C4-2B (cell line): Measurements from ENCODE around the gene SIX1.

Experiments
- H3K27ac ChIP-seq: fragments of 450-650 bp; 2 replicates; pipeline ENCODE4 v1.5.1; 2017
- ZFX ChIP-seq: fragments of 450-650 bp; IDR thresholded peaks from 2 replicates; pipeline ENCODE4 v1.6.1; 2017
- TF ChIP-seq, protein P1 (sequence below): fragments of 450-650 bp; conservative IDR thresholded peaks from 2 replicates; pipeline ENCODE4 v1.5.1; 2017; ENCODE audit warnings: mild to moderate bottlenecking

SIX1 gene

GRCh38 chr14:60637479-60638315 lies 11.6 kb downstream of the SIX1 start:
- TF ChIP-seq, protein P1, sequence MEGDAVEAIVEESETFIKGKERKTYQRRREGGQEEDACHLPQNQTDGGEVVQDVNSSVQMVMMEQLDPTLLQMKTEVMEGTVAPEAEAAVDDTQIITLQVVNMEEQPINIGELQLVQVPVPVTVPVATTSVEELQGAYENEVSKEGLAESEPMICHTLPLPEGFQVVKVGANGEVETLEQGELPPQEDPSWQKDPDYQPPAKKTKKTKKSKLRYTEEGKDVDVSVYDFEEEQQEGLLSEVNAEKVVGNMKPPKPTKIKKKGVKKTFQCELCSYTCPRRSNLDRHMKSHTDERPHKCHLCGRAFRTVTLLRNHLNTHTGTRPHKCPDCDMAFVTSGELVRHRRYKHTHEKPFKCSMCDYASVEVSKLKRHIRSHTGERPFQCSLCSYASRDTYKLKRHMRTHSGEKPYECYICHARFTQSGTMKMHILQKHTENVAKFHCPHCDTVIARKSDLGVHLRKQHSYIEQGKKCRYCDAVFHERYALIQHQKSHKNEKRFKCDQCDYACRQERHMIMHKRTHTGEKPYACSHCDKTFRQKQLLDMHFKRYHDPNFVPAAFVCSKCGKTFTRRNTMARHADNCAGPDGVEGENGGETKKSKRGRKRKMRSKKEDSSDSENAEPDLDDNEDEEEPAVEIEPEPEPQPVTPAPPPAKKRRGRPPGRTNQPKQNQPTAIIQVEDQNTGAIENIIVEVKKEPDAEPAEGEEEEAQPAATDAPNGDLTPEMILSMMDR: no peak
- no peak for TF ChIP-seq ZFX
- H3K27ac ChIP-seq: no peak overlapping the region

DNA sequence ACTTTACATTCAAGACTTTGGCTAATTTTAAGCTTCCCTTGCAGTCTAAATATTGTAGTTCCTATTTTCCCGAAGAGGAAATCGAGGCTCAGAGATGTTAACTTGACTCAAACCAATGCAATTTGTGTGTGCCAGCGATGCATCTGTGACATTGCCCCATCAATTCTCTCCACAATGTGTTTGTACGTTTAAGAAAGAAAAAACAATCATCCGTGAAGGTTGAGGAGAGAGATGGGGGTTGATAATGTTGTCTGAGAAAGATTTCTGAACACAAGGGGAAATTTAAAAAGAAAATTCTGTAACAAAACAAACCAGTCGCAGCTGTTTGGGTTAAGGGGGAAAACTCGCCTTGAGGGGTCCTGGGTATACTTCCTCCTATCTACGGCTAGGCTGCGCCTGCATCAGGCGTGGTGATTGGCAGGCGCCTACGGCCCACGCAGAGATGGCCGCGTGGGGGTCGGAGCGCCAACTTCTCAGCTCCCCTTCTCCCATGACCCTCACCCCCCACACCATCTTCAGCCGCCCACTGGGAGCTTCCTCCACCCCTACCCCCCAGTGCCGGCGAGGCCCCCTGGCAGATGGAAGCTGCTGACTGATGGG lies 12.3 kb downstream of the SIX1 start:
- H3K27ac ChIP-seq: no peak overlapping the region

DNA sequence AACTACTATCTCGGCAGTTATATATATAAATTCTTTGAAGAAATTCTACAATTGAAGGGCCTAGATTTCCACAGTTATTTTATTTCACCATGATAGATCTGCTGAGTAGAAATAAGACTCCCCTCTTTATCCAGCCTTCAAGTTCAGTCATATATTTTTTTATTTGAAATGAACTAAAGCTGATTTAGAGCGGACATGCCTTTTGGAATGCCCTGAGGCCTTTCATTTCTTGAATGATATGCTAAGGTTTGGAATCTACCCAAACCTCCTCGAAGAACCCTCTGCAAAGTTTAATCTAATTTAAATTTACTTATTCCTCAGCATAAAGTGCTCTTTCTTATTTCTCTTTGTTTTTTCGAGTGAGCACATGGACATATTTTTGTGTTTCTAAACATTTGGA lies 15.1 kb downstream of the SIX1 start:
- TF ChIP-seq, protein P1: no peak
- no peak for TF ChIP-seq ZFX
- no peak overlapping the region for H3K27ac ChIP-seq

More for the DNA sequence above, 12.3 kb downstream of the SIX1 start:
- no peak for TF ChIP-seq ZFX
- TF ChIP-seq, protein P1: no peak

DNA sequence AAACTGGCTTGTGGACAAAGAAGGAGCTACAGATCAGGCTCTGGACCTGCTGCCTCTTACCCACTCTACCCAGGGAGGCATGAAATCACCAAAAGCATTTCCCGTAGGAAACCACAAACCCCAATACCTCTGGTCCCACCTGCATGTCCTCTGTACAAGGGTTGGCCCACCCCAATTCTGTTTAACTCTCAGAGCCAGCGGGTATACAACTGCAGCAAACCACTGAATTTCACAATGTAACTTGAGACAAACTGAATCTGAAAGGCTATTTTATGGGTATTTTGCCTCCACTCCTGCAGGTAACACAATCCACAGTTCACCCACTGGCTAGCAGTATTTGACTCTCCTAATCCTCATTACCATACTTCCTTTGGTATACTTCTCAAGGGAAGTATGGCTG lies 16.5 kb downstream of the SIX1 start:
- TF ChIP-seq, protein P1: no peak
- no peak for TF ChIP-seq ZFX
- H3K27ac ChIP-seq: no peak overlapping the region

DNA sequence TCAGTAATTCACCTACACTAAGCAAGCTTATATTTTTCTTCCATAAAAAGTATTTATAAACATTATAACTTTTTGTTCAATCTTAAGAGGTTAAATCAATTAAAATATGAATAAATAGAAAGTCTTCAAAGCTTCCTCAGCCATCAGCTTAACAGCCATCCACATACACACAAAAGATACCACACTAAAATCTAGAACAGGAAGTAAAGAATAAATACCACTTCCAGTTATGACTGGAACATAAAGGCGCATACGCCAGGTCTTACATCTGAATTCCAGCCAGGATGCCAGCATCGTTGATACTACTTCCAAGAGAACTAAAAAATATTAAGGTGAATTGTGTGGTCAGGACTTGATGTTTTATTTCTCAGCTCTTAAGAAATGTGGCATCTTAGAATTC lies 17.0 kb downstream of the SIX1 start:
- no peak overlapping the region for H3K27ac ChIP-seq
- TF ChIP-seq, protein P1: no peak
- TF ChIP-seq ZFX: no peak

DNA sequence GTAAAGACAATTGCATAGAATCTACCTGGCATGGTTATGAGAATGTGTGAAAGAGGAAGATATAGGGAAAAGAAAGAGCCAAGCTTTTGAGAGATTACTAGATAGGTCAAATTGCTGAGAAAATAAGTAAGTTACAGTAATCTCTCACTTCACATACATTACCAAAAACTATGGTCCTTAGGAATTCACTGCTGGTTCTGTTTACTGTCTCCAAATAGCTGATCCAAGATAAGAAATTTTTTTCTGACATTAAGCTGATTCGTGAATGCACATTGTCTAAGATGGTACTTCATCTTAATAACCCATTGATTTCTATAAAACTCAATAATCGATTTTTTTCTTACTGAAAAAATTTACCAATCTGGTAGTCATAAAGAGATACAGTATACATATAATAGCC lies 17.4 kb downstream of the SIX1 start:
- TF ChIP-seq ZFX: no peak
- TF ChIP-seq, protein P1: no peak
- no peak overlapping the region for H3K27ac ChIP-seq

GRCh38 chr14:60630129-60630528 lies 19.1 kb downstream of the SIX1 start:
- no peak overlapping the region for H3K27ac ChIP-seq
- TF ChIP-seq, protein P1: no peak
- TF ChIP-seq ZFX: no peak
